ENCODE measurements around the gene CCDC102A.

The CCDC102A gene

GRCh38 chr16:57462209-57462977, 74.0 kb downstream of the CCDC102A start, which contains the start of gene POLR2C (continued):
- no peak for TF ChIP-seq TSHZ1 (tag by site-specific recombination; IDR thresholded peaks at IDR 0.05; ENCODE audit: borderline replicate concordance)
- TF ChIP-seq ZNF121 (tag by site-specific recombination; IDR thresholded peaks at IDR 0.05): no peak
- TF ChIP-seq ZNF701 (tag by site-specific recombination; IDR thresholded peaks at IDR 0.05): no peak
- no peak for TF ChIP-seq TCF7L2 (IDR thresholded peaks at IDR 0.05; ENCODE audit: borderline replicate concordance, low read depth, low read length)
- TF ChIP-seq, protein P1, sequence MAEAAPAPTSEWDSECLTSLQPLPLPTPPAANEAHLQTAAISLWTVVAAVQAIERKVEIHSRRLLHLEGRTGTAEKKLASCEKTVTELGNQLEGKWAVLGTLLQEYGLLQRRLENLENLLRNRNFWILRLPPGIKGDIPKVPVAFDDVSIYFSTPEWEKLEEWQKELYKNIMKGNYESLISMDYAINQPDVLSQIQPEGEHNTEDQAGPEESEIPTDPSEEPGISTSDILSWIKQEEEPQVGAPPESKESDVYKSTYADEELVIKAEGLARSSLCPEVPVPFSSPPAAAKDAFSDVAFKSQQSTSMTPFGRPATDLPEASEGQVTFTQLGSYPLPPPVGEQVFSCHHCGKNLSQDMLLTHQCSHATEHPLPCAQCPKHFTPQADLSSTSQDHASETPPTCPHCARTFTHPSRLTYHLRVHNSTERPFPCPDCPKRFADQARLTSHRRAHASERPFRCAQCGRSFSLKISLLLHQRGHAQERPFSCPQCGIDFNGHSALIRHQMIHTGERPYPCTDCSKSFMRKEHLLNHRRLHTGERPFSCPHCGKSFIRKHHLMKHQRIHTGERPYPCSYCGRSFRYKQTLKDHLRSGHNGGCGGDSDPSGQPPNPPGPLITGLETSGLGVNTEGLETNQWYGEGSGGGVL (tag by site-specific recombination; IDR thresholded peaks at IDR 0.05): no peak
- TF ChIP-seq ZBTB10 (tag by site-specific recombination; IDR thresholded peaks at IDR 0.05): no peak
- no peak for TF ChIP-seq GLI4 (tag by site-specific recombination; IDR thresholded peaks at IDR 0.05)
- TF ChIP-seq ZNF707 (tag by site-specific recombination; IDR thresholded peaks at IDR 0.05): no peak
- TF ChIP-seq GLIS1 (tag by site-specific recombination; IDR thresholded peaks at IDR 0.05): no peak
- no peak for TF ChIP-seq ZNF473 (tag by site-specific recombination; IDR thresholded peaks at IDR 0.05)
- no peak for TF ChIP-seq ZSCAN18 (tag by site-specific recombination; IDR thresholded peaks at IDR 0.05)
- TF ChIP-seq ZNF221 (tag by site-specific recombination; IDR thresholded peaks at IDR 0.05; ENCODE audit: borderline replicate concordance): no peak
- TF ChIP-seq ZNF488 (tag by site-specific recombination; IDR thresholded peaks at IDR 0.05): no peak
- no peak for TF ChIP-seq ZNF140 (tag by site-specific recombination; IDR thresholded peaks at IDR 0.05)
- 0 out of 2 replicates have a peak, but pooled peaks have one; percentile 12 for TF ChIP-seq SCRT2 (tag by site-specific recombination; IDR thresholded peaks at IDR 0.05)
- 0 out of 2 replicates have a peak, but pooled peaks have one; percentile 11 for TF ChIP-seq PRDM10 (tag by site-specific recombination; IDR thresholded peaks at IDR 0.05)
- no peak for TF ChIP-seq ZNF610 (tag by site-specific recombination; IDR thresholded peaks at IDR 0.05; ENCODE audit: borderline replicate concordance)
- TF ChIP-seq HOXA7 (CRISPR knock-in tag; IDR thresholded peaks at IDR 0.05; ENCODE audit: borderline replicate concordance): no peak
- no peak for TF ChIP-seq ZNF26 (tag by site-specific recombination; IDR thresholded peaks at IDR 0.05)

Measured in HEK293 (cell line).